Nephron progenitor cell (in vitro differentiated cells): Measurements from ENCODE around the gene BACH1.
A peak's percentile ranks its signal among the peaks of the same experiment; 100 is the strongest.

ENCODE experiments used
- DNase-seq: peaks from one replicate; pipeline ENCODE4 v3.0.0; 2021
- H3K27ac Mint-ChIP-seq: 2 replicates; pipeline ENCODE4 v1.8.0; 2021; ENCODE audit warnings: mild to moderate bottlenecking, moderate library complexity, mixed read lengths
- H3K27me3 Mint-ChIP-seq: 2 replicates; pipeline ENCODE4 v1.8.0; 2021; ENCODE audit warnings: mild to moderate bottlenecking, low read depth, mixed read lengths; ENCODE audit not compliant: poor library complexity
- H3K36me3 Mint-ChIP-seq: 2 replicates; pipeline ENCODE4 v1.8.0; 2021; ENCODE audit warnings: low read depth, mixed read lengths
- H3K4me1 Mint-ChIP-seq: 2 replicates; pipeline ENCODE4 v1.8.0; 2021; ENCODE audit warnings: mixed read lengths
- H3K4me3 Mint-ChIP-seq: 2 replicates; pipeline ENCODE4 v1.8.0; 2021; ENCODE audit warnings: mild to moderate bottlenecking, moderate library complexity, mixed read lengths
- H3K9me3 Mint-ChIP-seq: 2 replicates; pipeline ENCODE4 v1.8.0; 2021; ENCODE audit warnings: mild to moderate bottlenecking, moderate library complexity, mixed read lengths
- TF ChIP-seq, protein P1 (sequence below): fragments of 200-600 bp; sonication (generic); IDR thresholded peaks from 2 replicates; pipeline ENCODE4 v1.5.0; 2021; ENCODE audit warnings: antibody characterized with exemption

The BACH1 gene

DNA sequence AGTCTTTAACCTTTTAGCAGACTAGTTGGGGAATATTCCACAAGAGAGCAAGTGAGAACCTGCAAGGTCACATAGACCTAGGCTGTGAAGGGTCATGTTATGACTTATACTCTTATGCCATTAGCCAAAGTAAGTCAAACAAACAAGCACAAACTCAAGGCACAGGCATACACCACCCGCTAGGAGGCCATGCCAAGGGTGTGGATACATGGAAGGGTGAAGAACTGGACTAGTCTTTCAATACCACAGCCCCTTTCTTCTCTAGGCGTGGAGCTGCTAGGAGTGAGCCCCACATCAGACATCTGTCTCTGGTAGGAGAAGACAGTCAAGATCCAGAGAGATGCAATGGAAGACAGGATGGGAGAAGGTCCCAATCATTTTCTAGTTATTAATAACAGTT lies 68.6 kb downstream of the BACH1 start:
- DNase-seq, result no peak
- no peak overlapping the region for H3K27ac Mint-ChIP-seq
- no peaks in the 10 kb centered on the region for H3K27me3 Mint-ChIP-seq
- H3K36me3 Mint-ChIP-seq, result peaks cover 33% of the 10 kb centered on the region
- peaks cover 6% of the 10 kb centered on the region for H3K4me1 Mint-ChIP-seq
- TF ChIP-seq, protein P1, sequence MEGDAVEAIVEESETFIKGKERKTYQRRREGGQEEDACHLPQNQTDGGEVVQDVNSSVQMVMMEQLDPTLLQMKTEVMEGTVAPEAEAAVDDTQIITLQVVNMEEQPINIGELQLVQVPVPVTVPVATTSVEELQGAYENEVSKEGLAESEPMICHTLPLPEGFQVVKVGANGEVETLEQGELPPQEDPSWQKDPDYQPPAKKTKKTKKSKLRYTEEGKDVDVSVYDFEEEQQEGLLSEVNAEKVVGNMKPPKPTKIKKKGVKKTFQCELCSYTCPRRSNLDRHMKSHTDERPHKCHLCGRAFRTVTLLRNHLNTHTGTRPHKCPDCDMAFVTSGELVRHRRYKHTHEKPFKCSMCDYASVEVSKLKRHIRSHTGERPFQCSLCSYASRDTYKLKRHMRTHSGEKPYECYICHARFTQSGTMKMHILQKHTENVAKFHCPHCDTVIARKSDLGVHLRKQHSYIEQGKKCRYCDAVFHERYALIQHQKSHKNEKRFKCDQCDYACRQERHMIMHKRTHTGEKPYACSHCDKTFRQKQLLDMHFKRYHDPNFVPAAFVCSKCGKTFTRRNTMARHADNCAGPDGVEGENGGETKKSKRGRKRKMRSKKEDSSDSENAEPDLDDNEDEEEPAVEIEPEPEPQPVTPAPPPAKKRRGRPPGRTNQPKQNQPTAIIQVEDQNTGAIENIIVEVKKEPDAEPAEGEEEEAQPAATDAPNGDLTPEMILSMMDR, result no peak
- no peaks in the 10 kb centered on the region for H3K9me3 Mint-ChIP-seq
- H3K4me3 Mint-ChIP-seq, result no peak overlapping the region

DNA sequence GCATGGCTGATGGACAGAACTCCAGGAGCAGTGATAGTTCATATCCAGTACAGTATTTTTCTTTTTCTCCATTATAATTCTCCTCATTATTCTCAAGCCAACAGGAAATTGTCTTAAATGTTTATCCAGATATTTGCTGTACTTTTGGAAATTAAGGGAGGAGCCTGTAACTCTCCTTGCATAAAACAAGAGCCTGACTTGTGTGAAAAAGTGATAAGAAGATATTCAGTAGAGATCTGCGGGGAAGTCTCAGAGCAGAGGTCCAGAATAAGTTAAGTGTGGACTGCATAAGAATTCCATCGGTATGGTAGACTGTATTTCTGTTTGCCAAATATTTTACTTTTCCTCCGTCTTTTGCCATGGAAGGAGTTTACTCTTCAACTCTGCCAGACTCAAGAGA lies 70.2 kb downstream of the BACH1 start:
- Mint-ChIP-seq H3K4me1 (peaks cover 6% of the 10 kb centered on the region), H3K27me3 (no peaks in the 10 kb centered on the region), H3K36me3 (peaks cover 27% of the 10 kb centered on the region), H3K4me3 (no peak overlapping the region), H3K27ac (no peak overlapping the region), H3K9me3 (no peaks in the 10 kb centered on the region)
- TF ChIP-seq, protein P1, result no peak
- DNase-seq, result no peak

DNA sequence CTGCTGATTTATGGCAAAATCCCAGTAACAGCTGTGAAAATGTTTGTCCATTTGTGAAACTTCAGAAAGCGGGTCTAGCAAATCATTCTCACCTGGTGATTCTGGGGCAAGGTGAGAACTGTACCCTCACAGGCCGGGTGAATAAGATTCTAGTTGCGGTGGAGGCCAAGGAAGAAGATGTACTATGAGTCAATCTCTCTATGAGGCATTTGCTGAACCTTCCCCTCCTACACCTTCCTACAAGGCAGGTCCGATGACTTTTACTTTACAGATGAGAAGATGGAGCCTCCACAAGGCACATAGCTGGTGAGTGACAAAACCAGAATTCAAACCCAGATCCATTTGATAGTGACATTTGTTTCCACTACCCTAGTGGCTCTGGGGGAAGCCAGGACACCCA lies 72.7 kb downstream of the BACH1 start:
- Mint-ChIP-seq H3K4me3 (no peak overlapping the region), H3K36me3 (peaks cover 27% of the 10 kb centered on the region), H3K4me1 (no peaks in the 10 kb centered on the region), H3K27me3 (no peaks in the 10 kb centered on the region), H3K9me3 (no peaks in the 10 kb centered on the region), H3K27ac (no peak overlapping the region)
- DNase-seq, result no peak
- TF ChIP-seq, protein P1, result no peak

DNA sequence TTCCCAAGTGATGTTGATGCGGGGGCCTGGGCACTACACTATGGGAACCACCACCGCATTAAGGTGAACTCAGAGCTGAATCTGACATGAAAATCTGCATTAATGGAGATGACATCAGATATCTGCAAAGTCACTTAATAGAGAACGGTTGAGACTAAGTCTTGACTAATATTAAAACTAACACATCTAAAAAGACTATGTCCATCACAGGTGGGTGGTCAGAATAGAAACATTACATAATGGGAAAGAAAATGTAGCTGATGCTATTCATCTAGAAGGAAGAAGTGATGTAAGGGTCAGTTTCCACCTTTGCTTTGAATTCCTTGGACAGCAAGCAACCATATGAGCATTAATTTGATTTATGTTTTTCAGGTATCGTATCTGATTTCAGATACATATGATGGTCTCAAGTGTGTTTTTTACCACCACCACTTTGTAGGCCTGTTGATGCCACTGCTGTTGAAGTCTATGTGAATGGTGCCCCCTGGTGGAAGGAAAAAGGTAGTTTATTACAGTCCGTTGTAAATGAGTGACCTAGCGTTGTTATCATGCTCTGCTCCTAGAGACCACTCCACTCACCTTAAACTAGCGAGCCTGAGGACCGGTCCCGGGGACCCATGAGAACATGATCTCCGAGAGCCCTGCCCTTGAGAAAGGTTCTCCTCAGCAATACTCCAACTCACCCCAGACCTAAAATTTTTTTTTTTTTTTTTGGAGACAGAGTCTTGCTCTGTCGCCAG lies 73.5 kb downstream of the BACH1 start:
- H3K36me3 Mint-ChIP-seq, result peaks cover 20% of the 10 kb centered on the region
- TF ChIP-seq, protein P1, result peak; percentile 68

DNA sequence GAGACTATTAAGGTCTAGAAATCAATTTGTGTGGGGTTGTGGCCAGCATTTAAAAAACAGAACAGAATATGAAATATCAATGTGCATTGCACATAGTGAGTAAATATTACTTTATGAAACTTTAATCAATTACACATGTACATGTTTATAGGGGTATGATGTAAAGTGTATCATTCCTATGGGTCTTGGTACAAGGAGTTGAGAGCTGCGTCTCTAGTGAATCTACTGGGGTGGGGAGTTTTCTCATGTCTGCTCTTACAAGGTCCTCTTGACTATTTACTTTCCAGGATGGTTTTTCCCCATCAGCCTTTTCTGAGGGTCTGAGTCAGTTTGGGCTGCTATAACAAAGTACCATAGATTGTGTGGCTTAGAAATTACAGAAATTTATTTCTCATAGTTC lies 75.8 kb downstream of the BACH1 start:
- Mint-ChIP-seq H3K4me1 (no peaks in the 10 kb centered on the region), H3K36me3 (peaks cover 11% of the 10 kb centered on the region), H3K9me3 (no peaks in the 10 kb centered on the region), H3K4me3 (no peak overlapping the region), H3K27me3 (no peaks in the 10 kb centered on the region), H3K27ac (no peak overlapping the region)
- TF ChIP-seq, protein P1, result no peak
- DNase-seq, result no peak

More for the DNA sequence above, 73.5 kb downstream of the BACH1 start:
- H3K4me1 Mint-ChIP-seq, result no peaks in the 10 kb centered on the region
- no peak overlapping the region for H3K27ac Mint-ChIP-seq
- H3K27me3 Mint-ChIP-seq, result no peaks in the 10 kb centered on the region
- H3K4me3 Mint-ChIP-seq, result no peak overlapping the region
- peak; percentile 50 for DNase-seq
- no peaks in the 10 kb centered on the region for H3K9me3 Mint-ChIP-seq

DNA sequence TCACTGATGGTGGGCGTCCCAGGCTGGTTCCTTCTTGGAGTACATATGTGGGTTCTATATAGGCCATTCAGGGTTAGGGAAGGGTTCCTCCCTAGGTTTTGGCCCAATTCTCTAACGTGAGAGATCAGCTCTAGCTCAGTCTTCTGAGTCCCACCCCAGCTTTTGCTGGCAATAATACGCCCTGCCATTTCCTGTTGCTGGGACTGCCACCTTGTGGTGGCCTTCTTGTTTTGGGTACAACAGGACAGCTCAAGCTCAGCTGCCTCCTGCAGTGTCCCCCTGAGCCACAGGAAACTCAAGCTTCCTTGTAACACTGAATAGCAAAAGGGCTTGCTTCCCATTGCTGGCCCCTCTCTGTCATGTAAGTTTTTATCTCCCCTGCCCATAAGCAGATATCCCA lies 77.8 kb downstream of the BACH1 start:
- Mint-ChIP-seq H3K4me3 (no peak overlapping the region), H3K36me3 (peaks cover 11% of the 10 kb centered on the region), H3K27ac (peak overlapping the region; percentile 59), H3K4me1 (no peaks in the 10 kb centered on the region), H3K27me3 (no peaks in the 10 kb centered on the region), H3K9me3 (no peaks in the 10 kb centered on the region)
- peak; percentile 16 for DNase-seq
- TF ChIP-seq, protein P1, result no peak
